Measurements from ENCODE around the gene TNRC6A.

DNA sequence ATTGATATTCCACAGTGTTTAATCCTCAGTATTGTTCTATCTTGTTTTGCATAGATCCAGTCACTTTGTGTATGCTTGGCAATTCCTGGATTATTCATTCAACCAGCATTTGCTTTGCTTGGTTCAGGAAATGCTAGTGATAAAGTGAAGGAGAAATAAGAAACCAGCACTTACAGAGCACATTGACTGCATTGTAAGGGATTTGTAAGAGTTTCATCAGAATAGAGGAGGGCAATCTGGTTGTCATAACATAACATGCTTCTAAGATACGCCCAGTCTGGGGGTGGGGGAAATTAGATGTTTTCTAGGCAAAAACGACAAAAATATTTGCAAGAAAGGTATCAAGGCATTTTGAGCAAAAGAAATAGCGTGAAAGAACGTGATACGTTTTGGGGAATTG is 40.4 kb downstream of the TNRC6A start:
- TF ChIP-seq, protein P1, sequence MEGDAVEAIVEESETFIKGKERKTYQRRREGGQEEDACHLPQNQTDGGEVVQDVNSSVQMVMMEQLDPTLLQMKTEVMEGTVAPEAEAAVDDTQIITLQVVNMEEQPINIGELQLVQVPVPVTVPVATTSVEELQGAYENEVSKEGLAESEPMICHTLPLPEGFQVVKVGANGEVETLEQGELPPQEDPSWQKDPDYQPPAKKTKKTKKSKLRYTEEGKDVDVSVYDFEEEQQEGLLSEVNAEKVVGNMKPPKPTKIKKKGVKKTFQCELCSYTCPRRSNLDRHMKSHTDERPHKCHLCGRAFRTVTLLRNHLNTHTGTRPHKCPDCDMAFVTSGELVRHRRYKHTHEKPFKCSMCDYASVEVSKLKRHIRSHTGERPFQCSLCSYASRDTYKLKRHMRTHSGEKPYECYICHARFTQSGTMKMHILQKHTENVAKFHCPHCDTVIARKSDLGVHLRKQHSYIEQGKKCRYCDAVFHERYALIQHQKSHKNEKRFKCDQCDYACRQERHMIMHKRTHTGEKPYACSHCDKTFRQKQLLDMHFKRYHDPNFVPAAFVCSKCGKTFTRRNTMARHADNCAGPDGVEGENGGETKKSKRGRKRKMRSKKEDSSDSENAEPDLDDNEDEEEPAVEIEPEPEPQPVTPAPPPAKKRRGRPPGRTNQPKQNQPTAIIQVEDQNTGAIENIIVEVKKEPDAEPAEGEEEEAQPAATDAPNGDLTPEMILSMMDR (IDR thresholded peaks at IDR 0.05; ENCODE audit: insufficient read depth, low read length, poor library complexity, severe bottlenecking): no peak
- no peak for TF ChIP-seq EZH2phosphoT487 (conservative IDR thresholded peaks at IDR 0.05; ENCODE audit: low read length)

Data from SU-DHL-6 (cell line).